ENCODE results near the gene TMCO4. TPM values are rescaled to one million over a fixed set of nuclear protein-coding genes. Genes with fewer than 3 reads are reported as not detected.
A peak's percentile ranks its signal among the peaks of the same experiment; 100 is the strongest.

TMCO4 gene
- polyA plus RNA-seq, 12 donors: 1.3 to 7.5 (median 1.9) TPM; not detected in 1

DNA sequence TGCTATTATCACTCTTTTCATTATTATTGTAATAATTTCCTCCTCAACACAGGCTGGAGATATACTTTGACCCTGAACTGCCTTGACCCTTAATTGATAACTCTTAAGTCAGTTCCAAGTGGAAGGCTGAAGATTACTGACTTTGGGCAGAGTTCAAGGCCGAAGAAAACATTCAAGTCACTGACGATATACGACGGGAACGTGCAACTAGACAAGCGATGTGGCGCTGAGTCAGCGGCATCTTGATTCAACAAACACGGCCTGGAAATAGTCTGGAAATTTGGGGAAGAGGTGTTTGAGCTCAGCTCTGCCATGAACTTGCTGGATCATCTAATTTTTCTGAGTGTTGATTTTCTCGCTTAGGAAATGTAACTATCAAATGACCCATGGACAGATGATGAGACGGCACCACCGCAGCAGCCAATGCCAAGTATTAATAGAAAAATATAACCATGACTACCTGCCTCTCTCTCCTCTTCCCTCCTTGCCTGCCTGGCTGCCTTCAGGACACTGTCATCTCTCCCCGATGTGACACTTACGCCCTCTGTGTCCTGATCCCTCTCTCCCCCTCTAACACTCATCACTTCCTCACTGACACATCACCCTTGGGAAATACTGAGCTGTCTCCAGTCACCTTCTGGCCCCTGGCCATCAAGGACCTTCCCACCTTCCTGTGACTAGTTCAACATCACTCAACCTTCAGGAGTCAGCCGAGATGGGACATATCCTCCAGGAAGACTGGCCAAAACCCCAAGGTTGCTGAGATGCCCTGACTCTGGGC is 49.4 kb downstream of the TMCO4 start:
- no peak for DNase-seq

DNA sequence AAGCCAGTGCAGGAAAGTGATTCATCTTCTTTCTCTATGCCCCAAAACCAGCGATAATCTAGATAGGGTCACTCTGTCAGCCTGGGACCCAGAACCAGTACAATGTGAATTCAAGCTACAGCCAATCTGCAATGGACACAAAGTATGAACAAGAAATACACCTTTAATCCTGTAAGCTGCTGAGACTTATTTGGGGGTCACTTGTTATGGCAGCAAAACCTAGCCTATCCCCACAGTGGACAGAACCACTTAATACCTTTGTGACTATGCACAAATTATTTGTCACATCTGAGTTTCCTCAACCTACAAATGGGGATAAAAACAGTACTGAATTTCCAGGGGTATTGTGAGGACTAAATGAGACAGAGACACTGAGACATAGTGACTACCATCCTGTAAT is 50.0 kb downstream of the TMCO4 start:
- no peak for DNase-seq

DNA sequence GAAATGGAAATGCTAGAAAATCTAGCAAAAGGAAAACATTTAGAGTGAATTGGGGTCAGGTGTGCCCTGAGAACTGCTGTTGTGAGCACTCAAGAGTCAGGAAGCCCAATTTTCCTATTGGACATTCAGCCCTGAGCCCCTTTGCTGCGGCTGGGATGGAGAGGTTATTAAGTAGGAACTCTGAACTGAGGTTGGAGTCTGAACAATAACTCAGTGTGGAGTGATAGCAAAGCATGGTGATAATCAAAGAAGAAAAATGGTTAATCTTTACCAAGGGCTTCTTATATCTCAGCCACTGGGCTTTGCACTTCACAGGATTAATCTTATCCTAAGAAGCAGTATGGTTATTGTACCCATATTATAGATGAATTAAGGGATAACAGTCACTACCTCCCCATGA is 52.0 kb downstream of the TMCO4 start:
- no peak for DNase-seq

DNA sequence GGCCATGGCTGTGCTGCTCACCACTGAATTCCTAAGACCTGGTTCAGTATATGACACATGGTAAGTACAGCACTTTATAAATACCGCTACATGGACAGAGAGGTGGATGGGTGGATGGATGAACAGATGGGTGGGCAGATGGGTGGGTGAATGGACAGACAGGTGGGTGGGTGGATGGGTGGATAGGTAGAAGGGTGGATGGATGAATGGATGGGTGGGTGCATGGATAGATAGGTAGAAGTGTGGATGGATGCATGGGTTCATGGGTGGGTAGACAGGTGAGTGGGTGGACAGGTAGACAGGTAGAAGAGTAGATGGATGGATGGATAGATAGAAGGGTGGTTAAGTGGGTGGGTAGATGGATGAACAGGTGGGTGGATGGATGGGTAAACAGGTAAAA is 54.8 kb downstream of the TMCO4 start:
- DNase-seq: no peak

- no peak for DNase-seq
Observed at GRCh38 chr1:19744335-19744743, 55.4 kb downstream of the TMCO4 start.

DNA sequence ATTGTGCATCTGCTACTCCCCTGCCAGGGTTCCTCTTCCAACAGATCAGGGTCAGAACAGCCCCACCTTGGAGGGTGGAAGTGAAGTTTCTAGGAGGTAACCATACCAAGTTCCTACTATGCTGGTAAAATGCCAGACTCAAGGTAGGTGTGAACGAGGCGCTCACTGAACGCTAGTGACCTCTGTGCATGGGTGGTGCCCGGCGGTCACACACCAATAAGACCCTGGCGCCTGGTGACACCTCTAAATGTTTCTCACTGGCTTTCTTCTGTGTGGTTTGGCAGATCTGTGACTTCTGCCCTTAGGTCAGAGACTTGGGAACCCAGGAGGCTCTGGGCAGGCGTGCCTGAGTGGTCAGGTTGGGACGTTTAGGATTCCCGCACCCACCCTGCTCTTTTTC is 55.9 kb downstream of the TMCO4 start:
- no peak for DNase-seq

DNA sequence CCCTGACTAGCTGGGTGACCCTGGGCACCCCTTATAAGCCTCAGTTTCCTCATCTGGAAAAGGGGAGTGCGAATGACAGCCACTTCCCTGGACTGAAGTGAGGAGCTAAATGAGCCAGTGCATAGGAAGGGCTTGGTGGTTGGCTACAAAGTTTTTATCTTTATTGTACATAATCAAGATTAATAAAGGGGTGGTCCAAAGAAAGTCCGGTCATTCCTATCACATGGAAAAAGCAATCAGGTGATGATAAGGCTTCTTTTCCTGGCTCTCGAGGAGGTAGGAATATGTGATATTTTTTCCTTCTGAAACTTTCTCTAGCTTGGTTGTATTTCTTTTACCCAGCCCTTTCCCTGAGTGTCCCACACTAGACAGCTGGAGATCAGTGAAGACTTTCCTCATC is 56.5 kb downstream of the TMCO4 start:
- DNase-seq: no peak

DNA sequence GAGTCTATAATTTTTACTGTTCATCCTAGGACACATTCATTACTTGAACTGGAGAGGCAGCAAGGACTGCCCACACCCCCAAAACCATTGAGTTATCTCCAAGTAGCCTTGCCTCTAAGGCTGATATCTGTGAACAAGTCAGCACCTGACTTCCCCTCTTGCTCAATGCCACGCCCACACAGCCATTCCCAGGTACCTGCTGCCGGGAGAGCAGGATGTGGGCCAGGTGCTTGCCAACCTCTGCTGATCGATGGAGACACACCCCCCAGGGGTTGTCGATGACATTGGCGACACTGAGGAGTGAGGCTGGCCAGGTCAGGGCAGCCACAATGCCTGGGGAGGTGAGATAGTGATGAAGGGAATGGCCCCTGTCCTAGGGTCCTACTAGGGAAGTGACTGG is 60.1 kb downstream of the TMCO4 start:
- no peak for DNase-seq

DNA sequence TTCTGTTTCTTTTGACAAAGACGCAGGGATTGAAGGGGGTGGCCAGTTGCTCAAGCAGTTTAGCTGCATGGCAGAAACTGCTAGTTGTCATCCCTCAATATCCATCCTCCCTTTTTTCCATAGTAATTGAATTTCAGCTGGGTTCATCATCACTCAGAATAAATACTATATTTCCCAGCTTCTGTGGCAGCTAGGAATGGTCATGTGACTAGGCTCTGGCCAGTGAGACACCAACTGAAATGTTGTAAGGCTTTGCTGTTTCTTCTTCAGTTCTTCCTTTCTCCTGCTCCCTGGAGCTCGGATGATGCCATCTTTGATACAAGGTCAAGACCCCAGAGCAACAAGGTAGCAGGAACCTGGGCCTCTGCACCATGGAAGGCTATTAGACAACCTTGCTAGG is 61.0 kb downstream of the TMCO4 start:
- DNase-seq: no peak

GRCh38 chr1:19738076-19738475 is 61.6 kb downstream of the TMCO4 start:
- DNase-seq: no peak

DNA sequence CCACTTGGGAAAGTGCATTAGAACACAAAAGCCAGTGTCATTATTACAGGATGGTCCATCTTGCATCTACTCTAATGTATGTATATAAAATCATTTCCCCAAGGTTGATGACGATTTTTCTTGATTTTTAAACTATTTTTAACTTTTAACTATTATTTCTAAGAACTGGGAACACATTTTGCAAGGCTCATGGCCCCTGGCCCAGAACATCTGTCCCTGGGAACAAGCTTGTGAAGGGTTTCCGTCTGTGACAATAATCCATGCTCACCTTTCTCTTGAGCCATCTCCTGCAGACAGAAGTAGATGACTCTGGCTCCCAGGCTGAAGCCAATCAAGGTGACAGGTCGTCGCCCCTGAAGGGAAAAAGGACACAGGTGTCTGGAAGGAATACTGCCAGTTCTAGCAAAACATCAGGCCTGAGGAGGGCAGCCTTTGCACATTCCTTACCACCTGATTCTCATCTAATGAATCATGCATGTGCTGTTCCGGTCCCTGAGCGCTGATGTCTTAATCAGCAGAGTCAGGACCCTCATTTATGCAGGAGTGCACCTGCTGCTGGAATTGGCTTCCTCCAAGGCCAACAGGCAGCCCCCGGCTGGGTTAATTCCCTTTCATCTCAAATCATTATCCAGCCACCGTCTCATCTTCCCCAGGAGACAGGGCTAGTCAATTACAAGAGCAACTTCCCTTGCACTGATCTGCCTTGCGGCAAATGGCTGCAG is 62.5 kb downstream of the TMCO4 start:
- no peak for DNase-seq

GRCh38 chr1:19735440-19736127 is 64.1 kb downstream of the TMCO4 start:
- peak; percentile 85 for DNase-seq

DNA sequence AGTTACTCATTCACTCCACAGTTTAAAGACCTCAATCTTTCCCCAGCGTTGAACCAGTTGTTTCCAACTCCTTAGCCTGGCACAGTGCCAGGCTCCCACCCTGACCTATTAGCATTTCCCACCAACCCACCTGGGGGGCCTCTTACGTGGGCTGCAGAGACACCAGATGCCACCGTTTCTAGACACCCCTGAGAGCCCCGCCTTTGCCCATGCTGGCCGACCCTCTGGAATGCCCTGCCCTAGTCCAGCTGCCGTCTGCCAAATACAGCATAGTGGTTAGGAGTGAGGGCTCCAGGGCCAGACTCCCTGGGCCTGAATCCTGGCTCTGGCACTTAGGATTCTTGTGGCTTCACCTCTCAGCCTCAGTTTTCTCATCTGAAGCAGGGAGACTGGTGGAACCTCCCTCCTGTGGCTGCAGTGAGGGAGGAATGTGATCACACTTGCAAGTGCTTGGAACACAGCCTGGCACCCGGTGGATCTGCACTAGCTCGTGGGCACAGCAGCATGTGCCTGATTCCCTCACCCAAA is 65.2 kb downstream of the TMCO4 start:
- no peak for DNase-seq

DNA sequence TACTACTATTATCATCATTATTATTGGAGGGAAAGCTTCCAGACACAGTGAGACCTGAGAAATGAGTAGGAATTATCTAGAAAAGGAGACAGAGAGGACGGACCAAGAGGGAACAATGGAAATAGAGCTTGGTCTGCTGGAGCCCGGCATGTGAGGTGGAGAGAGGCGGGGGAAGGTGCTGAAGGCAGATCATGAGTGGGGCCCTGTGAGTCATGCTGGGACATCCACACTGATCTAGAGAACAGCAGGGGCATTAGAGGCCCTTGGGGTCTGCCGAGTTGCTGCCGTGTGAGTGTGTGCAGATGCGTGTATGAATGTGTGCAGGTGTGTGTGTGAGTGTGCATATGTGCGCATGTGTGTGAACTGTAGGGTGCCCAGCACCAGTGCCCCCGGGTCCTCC is 65.7 kb downstream of the TMCO4 start:
- DNase-seq: no peak

DNA sequence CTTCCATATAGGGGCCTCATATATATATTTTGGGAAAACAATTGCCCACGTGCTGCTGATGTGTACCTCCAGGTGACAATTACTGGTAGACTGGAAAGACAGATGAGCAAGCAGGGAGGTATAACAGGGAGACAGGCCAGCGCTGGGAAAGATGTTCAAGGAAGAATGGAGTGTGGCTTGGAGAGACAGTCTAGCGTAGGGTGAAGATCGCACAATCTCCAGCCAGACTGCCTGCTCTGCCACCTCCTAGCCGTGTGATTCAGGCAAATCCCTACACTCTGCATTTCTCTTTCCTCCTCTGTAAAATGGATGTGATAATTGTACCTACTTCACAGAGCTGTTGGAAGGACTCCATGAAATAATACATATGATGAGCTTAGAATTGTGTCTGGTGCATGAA is 66.1 kb downstream of the TMCO4 start:
- DNase-seq: no peak

- DNase-seq: no peak
Observed at GRCh38 chr1:19731311-19731821, 68.3 kb downstream of the TMCO4 start.

GRCh38 chr1:19730793-19731192 is 68.9 kb downstream of the TMCO4 start:
- DNase-seq: no peak

- DNase-seq: no peak
Observed at GRCh38 chr1:19730232-19730631, 69.5 kb downstream of the TMCO4 start.

DNA sequence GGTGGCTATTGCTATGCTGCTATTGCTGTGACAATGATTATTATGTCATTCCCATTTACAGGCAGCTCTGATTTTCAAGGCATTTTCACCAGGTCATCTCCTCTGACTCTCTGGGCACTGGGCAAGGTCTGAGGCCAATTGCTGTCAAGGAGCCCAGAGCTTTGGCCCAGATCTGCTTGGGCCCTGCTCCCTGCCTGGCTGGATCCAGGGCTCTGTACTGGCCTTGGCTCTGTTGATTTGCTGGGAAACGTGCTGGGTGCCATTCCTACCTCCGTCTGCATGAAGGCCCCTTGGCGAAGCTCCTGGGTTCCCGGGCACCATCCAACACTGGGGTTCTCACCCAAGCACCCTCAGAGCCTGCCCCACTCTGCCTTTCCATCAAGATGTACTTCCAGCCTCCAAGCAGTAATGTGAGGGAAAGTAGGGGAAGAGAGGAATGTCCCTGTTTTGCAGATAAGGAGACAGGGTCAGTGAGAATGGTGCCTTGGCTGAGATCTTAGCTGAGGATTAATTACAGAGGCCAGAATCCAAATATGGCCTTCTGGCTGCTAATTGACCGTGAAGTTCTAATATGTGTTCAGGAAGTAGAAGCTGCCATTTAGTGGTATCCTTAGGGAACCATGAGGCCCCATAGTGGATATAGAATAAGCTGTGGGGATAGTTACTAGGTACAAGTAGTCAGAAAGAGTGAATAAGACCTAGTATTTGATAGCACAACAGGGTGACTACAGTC is 71.1 kb downstream of the TMCO4 start:
- DNase-seq: no peak

DNA sequence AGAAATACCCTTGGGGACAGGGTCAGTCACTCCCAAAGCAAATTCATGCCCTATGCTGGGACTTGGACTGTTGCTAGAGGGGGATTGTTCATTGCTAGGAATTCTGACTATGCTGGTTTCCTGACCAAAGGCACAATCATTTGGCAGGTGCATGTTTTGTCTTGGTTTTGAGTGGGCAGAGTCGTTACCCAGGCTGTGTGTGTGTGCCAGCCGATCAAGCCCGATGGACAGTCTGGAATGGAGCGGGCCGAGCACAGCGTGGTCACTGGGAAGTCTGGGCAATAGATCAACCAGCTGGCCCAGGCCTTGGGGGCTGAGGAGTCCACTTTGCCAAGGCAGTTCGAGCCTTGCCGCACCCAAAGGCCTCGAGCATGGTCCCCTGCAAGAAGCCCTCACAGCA is 74.1 kb downstream of the TMCO4 start:
- DNase-seq: no peak

- no peak for DNase-seq
Observed at GRCh38 chr1:19723874-19724273, 75.8 kb downstream of the TMCO4 start.

GRCh38 chr1:19720973-19721372 is 78.7 kb downstream of the TMCO4 start:
- DNase-seq: no peak

Data from muscle of arm (tissue), 12 donors.